ENCODE results near the gene FES. TPM values are rescaled to one million over a fixed set of nuclear protein-coding genes. Genes with fewer than 3 reads are reported as not detected.

Gene FES
- 17.3 and 26.1 TPM in 2 replicates for total RNA-seq

DNA sequence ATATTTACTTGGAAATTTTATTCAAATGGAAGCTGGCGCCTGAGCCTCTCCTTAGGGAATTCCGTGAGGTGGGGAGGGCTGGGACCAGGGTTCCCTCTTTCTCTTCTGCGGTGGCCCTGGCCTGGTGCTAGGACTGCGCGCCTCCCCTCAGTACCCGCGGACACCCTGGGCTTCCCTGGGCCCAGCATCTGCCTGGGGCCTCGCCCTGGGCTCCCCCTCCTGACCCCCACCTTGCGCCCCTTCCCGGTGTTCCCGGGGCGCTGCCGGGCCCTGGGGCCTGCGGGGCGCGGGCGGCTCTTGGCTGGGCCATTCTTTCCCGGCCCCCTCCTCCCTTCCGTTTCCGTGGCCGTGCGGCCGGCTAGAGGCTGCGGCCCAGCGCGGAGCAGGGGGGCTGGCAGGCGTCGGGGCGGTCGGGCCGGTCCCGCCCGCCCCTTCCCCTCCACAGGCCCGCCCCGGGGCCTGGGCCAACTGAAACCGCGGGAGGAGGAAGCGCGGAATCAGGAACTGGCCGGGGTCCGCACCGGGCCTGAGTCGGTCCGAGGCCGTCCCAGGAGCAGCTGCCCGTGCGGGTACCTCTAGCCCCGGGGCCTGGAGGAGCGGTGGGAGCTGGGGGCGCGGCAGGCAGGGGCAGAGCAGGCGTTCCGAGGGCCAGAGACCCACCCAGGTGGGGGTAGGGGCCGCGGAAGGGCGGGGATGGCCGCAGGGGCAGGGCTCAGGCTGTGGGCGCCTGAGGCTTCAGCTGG, at the start of gene FES:
FES (plus strand) TSS at position 529 of the 743 bp plus-strand sequence. CDS start 542 bp downstream, outside the sequence.
- DNase-seq (ENCODE audit: low read depth) = peak; percentile 66
- H3K4me3 ChIP-seq (ENCODE audit: low read depth, low read length) = peak within 1 kb of the TSS; percentile 62
- TF ChIP-seq, protein P1, sequence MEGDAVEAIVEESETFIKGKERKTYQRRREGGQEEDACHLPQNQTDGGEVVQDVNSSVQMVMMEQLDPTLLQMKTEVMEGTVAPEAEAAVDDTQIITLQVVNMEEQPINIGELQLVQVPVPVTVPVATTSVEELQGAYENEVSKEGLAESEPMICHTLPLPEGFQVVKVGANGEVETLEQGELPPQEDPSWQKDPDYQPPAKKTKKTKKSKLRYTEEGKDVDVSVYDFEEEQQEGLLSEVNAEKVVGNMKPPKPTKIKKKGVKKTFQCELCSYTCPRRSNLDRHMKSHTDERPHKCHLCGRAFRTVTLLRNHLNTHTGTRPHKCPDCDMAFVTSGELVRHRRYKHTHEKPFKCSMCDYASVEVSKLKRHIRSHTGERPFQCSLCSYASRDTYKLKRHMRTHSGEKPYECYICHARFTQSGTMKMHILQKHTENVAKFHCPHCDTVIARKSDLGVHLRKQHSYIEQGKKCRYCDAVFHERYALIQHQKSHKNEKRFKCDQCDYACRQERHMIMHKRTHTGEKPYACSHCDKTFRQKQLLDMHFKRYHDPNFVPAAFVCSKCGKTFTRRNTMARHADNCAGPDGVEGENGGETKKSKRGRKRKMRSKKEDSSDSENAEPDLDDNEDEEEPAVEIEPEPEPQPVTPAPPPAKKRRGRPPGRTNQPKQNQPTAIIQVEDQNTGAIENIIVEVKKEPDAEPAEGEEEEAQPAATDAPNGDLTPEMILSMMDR (IDR thresholded peaks at IDR 0.05; ENCODE audit: insufficient read depth, low read depth, low read length) = no peak

DNA sequence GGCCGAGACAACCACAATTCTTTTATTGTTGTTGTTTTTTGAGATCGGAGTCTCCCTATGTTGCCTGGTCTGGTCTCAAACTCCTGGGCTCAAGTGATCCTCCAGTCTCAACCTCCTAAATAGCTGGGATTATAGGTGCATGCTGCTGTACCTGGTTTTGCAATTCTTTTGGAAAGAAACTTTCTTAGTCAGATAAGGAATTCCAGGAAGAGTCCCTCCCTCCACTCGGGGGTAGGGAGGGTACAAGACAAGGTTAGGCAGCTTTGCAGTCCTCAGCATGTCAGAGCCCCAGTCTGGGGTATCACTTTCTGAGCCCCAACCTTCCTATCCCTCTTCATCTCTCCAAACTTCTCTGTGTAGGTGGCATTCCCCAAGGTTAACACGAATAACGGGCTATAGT, 49.7 kb upstream of the FES start:
- TF ChIP-seq, protein P1 (IDR thresholded peaks at IDR 0.05; ENCODE audit: insufficient read depth, low read depth, low read length) = no peak
- DNase-seq (ENCODE audit: low read depth) = no peak
- H3K4me3 ChIP-seq (ENCODE audit: low read depth, low read length) = no peak overlapping the region

DNA sequence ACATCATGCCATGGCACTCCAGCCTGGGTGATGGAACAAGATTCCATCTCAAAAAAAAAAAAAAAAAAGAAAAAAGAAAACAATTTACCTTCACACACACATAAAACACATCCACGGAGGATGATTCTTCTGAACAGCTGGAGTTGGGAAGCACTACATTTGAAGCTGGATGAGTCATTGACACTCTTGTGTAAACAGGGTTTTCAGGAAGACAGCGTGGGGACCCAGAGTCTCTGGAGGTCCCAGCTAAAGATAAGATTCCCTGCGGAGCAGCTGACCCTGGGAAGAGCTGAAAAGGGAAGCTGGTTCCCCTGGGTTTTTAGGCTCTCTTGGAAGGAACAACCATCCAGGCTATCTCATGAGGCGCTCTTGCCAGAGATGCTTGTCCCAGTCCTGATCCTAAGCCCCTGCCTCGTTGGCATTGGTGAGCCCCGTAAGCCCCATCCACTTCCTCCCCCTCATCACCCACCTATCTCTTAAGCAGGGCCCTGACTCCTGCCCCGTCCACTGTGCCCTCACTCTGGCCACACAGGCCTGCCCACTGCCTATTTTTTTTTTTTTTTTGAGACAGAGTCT, 47.9 kb upstream of the FES start:
- H3K4me3 ChIP-seq (ENCODE audit: low read depth, low read length) = no peak overlapping the region
- peak; percentile 96 for DNase-seq (ENCODE audit: low read depth)
- TF ChIP-seq, protein P1 (IDR thresholded peaks at IDR 0.05; ENCODE audit: insufficient read depth, low read depth, low read length) = no peak

DNA sequence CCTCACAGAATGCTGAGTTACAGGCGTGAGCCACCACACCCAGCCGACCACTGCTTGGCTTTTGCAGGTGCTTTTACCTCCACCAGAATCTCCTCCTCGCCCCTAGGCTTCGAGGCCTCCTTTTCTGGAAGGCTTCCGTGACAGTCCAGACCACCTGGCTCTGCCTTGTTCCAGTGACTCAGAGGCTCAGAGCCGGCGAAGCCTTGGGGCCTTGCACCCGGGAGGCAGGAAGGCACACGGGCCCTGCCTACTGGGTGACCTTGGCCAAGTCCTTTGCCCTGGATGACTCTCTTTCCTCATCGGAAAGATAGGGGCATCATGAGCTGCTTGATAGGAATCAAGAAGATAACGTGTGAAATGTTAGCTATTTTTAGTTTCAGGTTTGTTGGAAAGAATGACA, 47.2 kb upstream of the FES start:
- no peak for DNase-seq (ENCODE audit: low read depth)
- H3K4me3 ChIP-seq (ENCODE audit: low read depth, low read length) = no peak overlapping the region
- TF ChIP-seq, protein P1 (IDR thresholded peaks at IDR 0.05; ENCODE audit: insufficient read depth, low read depth, low read length) = no peak

DNA sequence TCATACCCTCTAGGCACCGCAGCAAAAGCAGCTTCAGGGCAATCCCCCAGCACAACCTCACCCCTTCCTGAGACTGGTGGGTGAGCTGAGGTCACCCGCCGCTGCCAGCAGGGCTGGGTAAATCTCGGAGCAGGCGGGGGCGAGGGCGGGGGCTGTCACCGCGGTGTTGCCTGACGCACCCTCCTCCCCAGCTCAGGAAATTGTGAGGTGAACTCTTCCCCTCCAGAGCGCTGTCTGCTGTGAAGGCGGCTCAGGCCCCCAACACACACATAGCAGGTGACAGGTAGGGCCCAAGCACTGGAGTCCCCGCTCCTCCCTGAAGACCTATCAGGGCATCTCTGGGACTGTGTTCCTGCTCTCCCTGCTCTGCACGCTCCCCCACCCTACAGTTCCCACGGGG, 46.2 kb upstream of the FES start:
- TF ChIP-seq, protein P1 (IDR thresholded peaks at IDR 0.05; ENCODE audit: insufficient read depth, low read depth, low read length) = no peak
- no peak for DNase-seq (ENCODE audit: low read depth)
- H3K4me3 ChIP-seq (ENCODE audit: low read depth, low read length) = no peak overlapping the region

DNA sequence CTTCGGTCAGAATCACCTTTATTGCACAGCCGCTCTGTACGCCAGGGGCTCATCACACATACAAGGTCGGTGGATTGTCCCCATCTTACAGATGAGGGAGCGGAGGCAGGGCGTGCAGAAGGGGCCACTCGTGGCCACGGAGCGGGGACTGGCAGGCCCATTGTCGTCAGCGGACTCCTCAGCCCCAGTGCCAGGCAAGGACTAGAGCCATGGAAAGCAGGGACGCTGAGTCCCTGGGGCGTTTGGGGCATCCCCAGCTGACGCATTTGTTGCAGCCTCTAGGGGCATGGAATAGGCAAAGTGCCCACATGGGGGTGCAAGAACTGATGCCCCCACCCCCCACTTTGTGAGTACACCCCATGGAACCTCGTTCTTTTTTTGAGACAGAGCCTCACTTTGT, 45.8 kb upstream of the FES start:
- no peak overlapping the region for H3K4me3 ChIP-seq (ENCODE audit: low read depth, low read length)
- TF ChIP-seq, protein P1 (IDR thresholded peaks at IDR 0.05; ENCODE audit: insufficient read depth, low read depth, low read length) = no peak
- no peak for DNase-seq (ENCODE audit: low read depth)

Data from fibroblast of villous mesenchyme (primary cell).